ENCODE results near the gene TMC2. TPM values are rescaled to one million over a fixed set of nuclear protein-coding genes. Genes with fewer than 3 reads are reported as not detected.
A peak's percentile ranks its signal among the peaks of the same experiment; 100 is the strongest.

TMC2 gene
- total and polyA plus RNA-seq, 2 of the 4 experiments (the other 2 are of a cell fraction): not detected

- H3K23ac ChIP-seq (ENCODE audit: low read depth, low read length): no peak overlapping the region
- no peaks in the 10 kb centered on the region for H4K20me1 ChIP-seq (ENCODE audit: insufficient read depth, low read length)
- no peak overlapping the region for H2BK20ac ChIP-seq (ENCODE audit: low read depth, low read length)
- no peaks in the 10 kb centered on the region for H3K27me3 ChIP-seq (ENCODE audit: control insufficient read depth, insufficient read depth, low read length)
- H3K4me2 ChIP-seq (ENCODE audit: low read depth, low read length): no peak overlapping the region
- no peak overlapping the region; the same call in 1 of the 2 replicates for H4K5ac ChIP-seq (ENCODE audit: low read depth, low read length)
- H3K9me1 ChIP-seq (ENCODE audit: insufficient read depth, low read length): peaks cover 18% of the 10 kb centered on the region
- H4K8ac ChIP-seq (ENCODE audit: low read depth in 2 of 2, low read length in 2 of 2): no peak overlapping the region; a peak in 1 of 4 replicates
- no CpG with 5 or more reads among the region's 1 CpG for WGBS, 2 experiments (ENCODE audit: extremely low coverage in 2 of 2, insufficient read length in 1 of 2)
- no peak overlapping the region for H3K14ac ChIP-seq (replicated peaks; ENCODE audit: low read depth, low read length)
- no peak overlapping the region for H2AK9ac ChIP-seq (replicated peaks; ENCODE audit: low read depth, low read length, poor library complexity)
- no peak overlapping the region for H2BK120ac ChIP-seq (ENCODE audit: low read depth, low read length)
- H3K18ac ChIP-seq (ENCODE audit: low read depth, low read length): no peak overlapping the region; the same call in 1 of the 2 replicates
- no peaks in the 10 kb centered on the region; the same call in 1 of the 2 replicates for H3K36me3 ChIP-seq (ENCODE audit: control insufficient read depth, insufficient read depth, low read length)
- H3K4ac ChIP-seq (ENCODE audit: low read depth, low read length): no peak overlapping the region
- no peak overlapping the region for H2BK5ac ChIP-seq (ENCODE audit: low read depth, low read length, poor library complexity, severe bottlenecking)
- peaks cover 6% of the 10 kb centered on the region for H3K4me1 ChIP-seq (ENCODE audit: control insufficient read depth, insufficient read depth, low read length)
- no peak overlapping the region for H3K27ac ChIP-seq (ENCODE audit: insufficient read depth, low read length)
- H2AFZ ChIP-seq (replicated peaks; ENCODE audit: low read length, poor library complexity): no peak overlapping the region
- CTCF ChIA-PET: interaction anchor here (1.4 kb wide), 1 partner anchor 9 kb away, joined by 3 read pairs; no protein-coding TSS in a partner anchor
- DNase-seq (no peak), ATAC-seq (ENCODE audit: low read depth) (no peak)
- H3K9me3 ChIP-seq (ENCODE audit: control insufficient read depth, insufficient read depth, low read length): no peaks in the 10 kb centered on the region
- H2AK5ac ChIP-seq (ENCODE audit: low read depth, low read length): no peak overlapping the region
- TF ChIP-seq MAFK (IDR thresholded peaks at IDR 0.05; ENCODE audit: low read depth, low read length) (peak; percentile 78), NFE2L2 (IDR thresholded peaks at IDR 0.05; ENCODE audit: low read depth, low read length) (peak; percentile 98), BHLHE40 (IDR thresholded peaks at IDR 0.05; ENCODE audit: low read depth, low read length) (no peak), MAZ (IDR thresholded peaks at IDR 0.05; ENCODE audit: borderline replicate concordance, low read depth, low read length) (no peak), RFX5 (IDR thresholded peaks at IDR 0.05; ENCODE audit: low read depth, low read length) (no peak), MXI1 (IDR thresholded peaks at IDR 0.05; ENCODE audit: borderline replicate concordance, low read depth, low read length) (no peak), RAD21 (IDR thresholded peaks at IDR 0.05; ENCODE audit: low read length) (no peak), SMC3 (IDR thresholded peaks at IDR 0.05; ENCODE audit: low read depth, low read length) (no peak), CEBPB (IDR thresholded peaks at IDR 0.05; ENCODE audit: low read depth, low read length) (no peak), RCOR1 (IDR thresholded peaks at IDR 0.05; ENCODE audit: insufficient replicate concordance, low read length) (no peak), POLR2A (IDR thresholded peaks at IDR 0.05; ENCODE audit: low read depth, low read length) (no peak), CHD1 (IDR thresholded peaks at IDR 0.05; ENCODE audit: low read depth, low read length) (no peak)
- no TSS peak for BruUV-seq (replicated peaks)
- POLR2A ChIA-PET (ENCODE audit: unreplicated experiment): no interaction called here
- no peak overlapping the region for H3K9ac ChIP-seq (ENCODE audit: low read depth, low read length)
- H3K4me3 ChIP-seq (ENCODE audit: insufficient read depth, low read depth, low read length): no peak overlapping the region
- no peak overlapping the region for H4K91ac ChIP-seq (ENCODE audit: insufficient read depth, low read depth, low read length)
- intact Hi-C loops (cut with micrococcal nuclease): no loop called here
- in situ Hi-C loops (cut with MboI; ENCODE audit: low sequenced_read_pairs): loop anchor here (25.0 kb wide), 1 partner anchor 322 kb away; the partner anchor contains the start of genes PCED1A and VPS16
- peaks cover 0 to 11% of the 10 kb centered on the region in 2 experiments; a peak in 2 of 4 replicates for H3K79me1 ChIP-seq (ENCODE audit: low read depth in 1 of 2, low read length in 2 of 2)
- H3K56ac ChIP-seq (ENCODE audit: extremely low read depth, insufficient read depth, low read length): no peak overlapping the region
- no peak overlapping the region for H2BK15ac ChIP-seq (ENCODE audit: low read depth, low read length)
- dilution Hi-C loops (cut with HindIII; ENCODE audit: low sequenced_read_pairs, unreplicated experiment): no loop called here
Observed at GRCh38 chr20:2515203-2515602, 21.2 kb upstream of the TMC2 start.
